GM23338 (cell line): Measurements from ENCODE around the gene KRT3. TPM values are rescaled to one million over a fixed set of nuclear protein-coding genes. Genes with fewer than 3 reads are reported as not detected.

Experiments
- ATAC-seq: fragments of 200-7000 bp; cut with Tn5 transposase; 3 replicates; pipeline ENCODE4 v1.9.1; 2020
- DNase-seq: peaks from one replicate; pipeline ENCODE4 v3.0.0-alpha.2; 2015; ENCODE audit warnings: low spot score
- H2AFZ ChIP-seq: fragments of 200-600 bp; sonication (generic); 2 replicates; pipeline ENCODE4 v1.8.0; 2016; ENCODE audit warnings: antibody characterized with exemption, mild to moderate bottlenecking, moderate library complexity
- H3F3A ChIP-seq: fragments of 200-600 bp; sonication (generic); replicated peaks from 2 replicates; pipeline ENCODE4 v1.8.0; 2017; ENCODE audit warnings: antibody characterized with exemption, mixed run types, low read depth
- H3K27ac ChIP-seq: fragments of 200-600 bp; sonication (generic); 2 replicates; pipeline ENCODE4 v1.6.1; 2016; ENCODE audit warnings: low read depth
- H3K27me3 ChIP-seq: fragments of 200-600 bp; sonication (generic); 2 replicates; pipeline ENCODE4 v1.8.0; 2016; ENCODE audit warnings: mild to moderate bottlenecking, mixed run types, moderate library complexity; ENCODE audit not compliant: insufficient read depth
- H3K36me3 ChIP-seq: fragments of 200-600 bp; sonication (generic); 2 replicates; pipeline ENCODE4 v1.8.0; 2016; ENCODE audit warnings: mild to moderate bottlenecking; ENCODE audit not compliant: insufficient read depth
- H3K4me1 ChIP-seq: fragments of 200-600 bp; sonication (generic); 2 replicates; pipeline ENCODE4 v1.8.0; 2016; ENCODE audit warnings: mild to moderate bottlenecking, moderate library complexity; ENCODE audit not compliant: insufficient read depth
- H3K4me2 ChIP-seq: fragments of 200-600 bp; sonication (generic); 2 replicates; pipeline ENCODE4 v1.7.1; 2017; ENCODE audit warnings: mixed run types
- H3K4me3 ChIP-seq: fragments of 200-600 bp; sonication (generic); 2 replicates; pipeline ENCODE4 v1.6.1; 2016; ENCODE audit warnings: mixed run types
- H3K79me2 ChIP-seq: fragments of 200-600 bp; sonication (generic); replicated peaks from 2 replicates; pipeline ENCODE4 v1.8.0; 2017; ENCODE audit warnings: mild to moderate bottlenecking; ENCODE audit not compliant: insufficient read depth
- H3K9me2 ChIP-seq: fragments of 200-600 bp; sonication (generic); 2 replicates; pipeline ENCODE4 v1.8.0; 2017; ENCODE audit not compliant: insufficient read depth
- H4K20me1 ChIP-seq: fragments of 200-600 bp; sonication (generic); replicated peaks from 2 replicates; pipeline ENCODE4 v1.8.0; 2017; ENCODE audit warnings: mild to moderate bottlenecking; ENCODE audit not compliant: insufficient read depth
- H3K27ac Mint-ChIP-seq: 2 replicates; pipeline ENCODE4 v1.8.0; 2020; ENCODE audit warnings: inconsistent platforms, mild to moderate bottlenecking, moderate library complexity, mixed read lengths
- H3K27me3 Mint-ChIP-seq: 3 replicates; pipeline ENCODE4 v1.8.0; 2022; ENCODE audit warnings: low read depth, mild to moderate bottlenecking, moderate library complexity, mixed read lengths, inconsistent platforms; ENCODE audit not compliant: insufficient read depth, poor library complexity
- H3K36me3 Mint-ChIP-seq: 3 replicates; pipeline ENCODE4 v1.8.0; 2021; ENCODE audit warnings: low read depth, mild to moderate bottlenecking, inconsistent platforms, moderate library complexity, mixed read lengths
- H3K4me1 Mint-ChIP-seq: 3 replicates; pipeline ENCODE4 v1.8.0; 2020; ENCODE audit warnings: mild to moderate bottlenecking, inconsistent platforms, mixed read lengths
- H3K4me3 Mint-ChIP-seq: 3 replicates; pipeline ENCODE4 v1.8.0; 2021; ENCODE audit warnings: moderate library complexity, mild to moderate bottlenecking, inconsistent platforms, mixed read lengths
- H3K9me3 Mint-ChIP-seq: 3 replicates; pipeline ENCODE4 v1.8.0; 2020; ENCODE audit warnings: moderate library complexity, mild to moderate bottlenecking, inconsistent platforms, mixed read lengths
- CREB1 ChIP-seq: fragments of 250-450 bp; sonication (Bioruptor Pico); IDR thresholded peaks from 2 replicates; pipeline ENCODE4 v1.5.0; 2020; ENCODE audit warnings: low read depth, mild to moderate bottlenecking, moderate library complexity
- EZH2 ChIP-seq: fragments of 200-600 bp; sonication (generic); IDR thresholded peaks from one replicate; pipeline ENCODE4 v1.8.0; 2017; ENCODE audit warnings: antibody characterized with exemption, mild to moderate bottlenecking, low read depth; ENCODE audit not compliant: unreplicated experiment
- EZH2phosphoT487 ChIP-seq: fragments of 200-600 bp; sonication (generic); IDR thresholded peaks from one replicate; pipeline ENCODE4 v1.8.1; 2018; ENCODE audit warnings: antibody characterized with exemption; ENCODE audit not compliant: unreplicated experiment
- JUNB ChIP-seq: IDR thresholded peaks from one replicate; pipeline ENCODE4 v1.6.1; 2016; ENCODE audit warnings: antibody characterized with exemption; ENCODE audit not compliant: unreplicated experiment
- NANOG ChIP-seq: IDR thresholded peaks from 2 replicates; pipeline ENCODE4 v1.6.1; 2016; ENCODE audit warnings: antibody characterized with exemption, borderline replicate concordance
- POLR2AphosphoS5 ChIP-seq: IDR thresholded peaks from 2 replicates; pipeline ENCODE4 v1.6.1; 2016; ENCODE audit warnings: antibody characterized with exemption, low read depth
- STAT1 ChIP-seq: IDR thresholded peaks from one replicate; pipeline ENCODE4 v1.6.1; 2016; ENCODE audit warnings: antibody characterized with exemption; ENCODE audit not compliant: unreplicated experiment
- ZNF114 ChIP-seq: fragments of 250-450 bp; sonication (Bioruptor Pico); IDR thresholded peaks from 2 replicates; pipeline ENCODE4 v1.5.0; 2020; ENCODE audit warnings: mild to moderate bottlenecking, moderate library complexity
- ZNF331 ChIP-seq: fragments of 250-450 bp; sonication (Bioruptor Pico); IDR thresholded peaks from 2 replicates; pipeline ENCODE4 v1.5.0; 2020; ENCODE audit warnings: low read depth, mild to moderate bottlenecking, moderate library complexity
- polyA plus RNA-seq: library from polyadenylated mRNA; unstranded; fragments of >200 nt; fragmentation: Nextera tagmentation; extraction: Ambion mirVana; gene quantifications from 2 replicates; pipeline ENCODE4 v1.2.1, GENCODE V29; 2016
- total RNA-seq: library from RNA; depleted of rRNA; stranded (reverse); fragments of >200 nt; shearing (Covaris generic); gene quantifications from 2 replicates; pipeline ENCODE4 v1.2.3, GENCODE V29; 2014
- TF ChIP-seq, protein P1 (sequence below): fragments of 250-450 bp; sonication (Bioruptor Pico); IDR thresholded peaks from 2 replicates; pipeline ENCODE4 v1.5.0; 2020; ENCODE audit warnings: mild to moderate bottlenecking, moderate library complexity
- TF ChIP-seq, protein P2 (sequence below): IDR thresholded peaks from one replicate; pipeline ENCODE4 v1.6.1; 2018; ENCODE audit warnings: antibody characterized with exemption; ENCODE audit not compliant: unreplicated experiment
- TF ChIP-seq, protein P3 (sequence below), 2 experiments: fragments of 200-600 bp in 1 of 2; sonication (generic) in 1 of 2; conservative IDR thresholded peaks; 2 replicates each; pipeline versions ENCODE4 v1.5.1 to v1.6.1; 2016 to 2017; ENCODE audit warnings: antibody characterized with exemption in 2 of 2, low read depth in 2 of 2, mild to moderate bottlenecking in 2 of 2, moderate library complexity in 1 of 2
- TF ChIP-seq, protein P4 (sequence below): IDR thresholded peaks from 2 replicates; pipeline ENCODE4 v1.6.1; 2016; ENCODE audit warnings: antibody characterized with exemption

The KRT3 gene
- total and polyA plus RNA-seq, 2 experiments from 2014 or later = not detected

DNA sequence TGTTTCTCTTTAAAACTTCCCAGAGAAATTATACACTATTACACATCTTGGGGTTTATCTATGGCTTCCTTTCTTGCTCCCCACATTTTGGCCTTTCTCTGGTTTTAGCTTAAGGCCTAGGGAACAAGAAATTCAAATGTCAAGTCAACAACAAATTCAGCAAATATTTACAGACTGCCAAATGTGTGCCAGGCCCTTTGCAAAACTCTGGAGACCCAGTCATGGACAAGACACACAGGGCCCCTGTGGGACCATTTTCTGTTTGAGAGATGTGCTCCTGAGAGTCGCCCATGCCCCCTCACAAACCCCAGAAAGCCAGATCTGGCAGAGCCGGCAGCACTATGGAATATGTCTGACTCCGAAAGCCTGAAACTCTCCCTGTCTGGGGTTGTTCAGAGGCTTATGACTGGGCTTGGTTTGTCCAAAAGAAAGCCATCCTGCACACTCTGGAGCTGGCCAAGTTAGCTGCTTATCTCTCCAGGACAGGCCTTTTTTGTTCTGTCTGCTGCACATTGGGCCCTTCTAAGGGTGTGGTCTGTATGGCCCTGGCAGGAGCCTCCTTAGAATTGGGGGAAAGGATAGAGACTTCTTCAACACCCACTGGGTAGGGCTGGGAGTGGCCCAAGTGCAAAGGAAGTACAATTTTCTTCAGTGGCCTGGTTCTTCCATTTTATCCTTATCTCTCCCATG is 1.1 kb upstream of the KRT3 start:
- Mint-ChIP-seq H3K27me3 (peaks cover 11% of the 10 kb centered on the region), H3K4me3 (no peak overlapping the region), H3K36me3 (no peaks in the 10 kb centered on the region), H3K9me3 (no peaks in the 10 kb centered on the region), H3K4me1 (peaks cover 23% of the 10 kb centered on the region), H3K27ac (no peak overlapping the region)
- DNase-seq (no peak), ATAC-seq (no peak)
- Histone ChIP-seq H3K4me3 (no peak overlapping the region), H4K20me1 (no peaks in the 10 kb centered on the region), H3K79me2 (no peaks in the 10 kb centered on the region), H3K9me2 (peaks cover 7% of the 10 kb centered on the region), H3K27ac (no peak overlapping the region), H3K4me1 (peaks cover 25% of the 10 kb centered on the region), H3F3A (no peaks in the 10 kb centered on the region), H3K27me3 (no peaks in the 10 kb centered on the region), H3K4me2 (no peak overlapping the region), H2AFZ (no peak overlapping the region), H3K36me3 (no peaks in the 10 kb centered on the region)
- TF ChIP-seq, protein P1, sequence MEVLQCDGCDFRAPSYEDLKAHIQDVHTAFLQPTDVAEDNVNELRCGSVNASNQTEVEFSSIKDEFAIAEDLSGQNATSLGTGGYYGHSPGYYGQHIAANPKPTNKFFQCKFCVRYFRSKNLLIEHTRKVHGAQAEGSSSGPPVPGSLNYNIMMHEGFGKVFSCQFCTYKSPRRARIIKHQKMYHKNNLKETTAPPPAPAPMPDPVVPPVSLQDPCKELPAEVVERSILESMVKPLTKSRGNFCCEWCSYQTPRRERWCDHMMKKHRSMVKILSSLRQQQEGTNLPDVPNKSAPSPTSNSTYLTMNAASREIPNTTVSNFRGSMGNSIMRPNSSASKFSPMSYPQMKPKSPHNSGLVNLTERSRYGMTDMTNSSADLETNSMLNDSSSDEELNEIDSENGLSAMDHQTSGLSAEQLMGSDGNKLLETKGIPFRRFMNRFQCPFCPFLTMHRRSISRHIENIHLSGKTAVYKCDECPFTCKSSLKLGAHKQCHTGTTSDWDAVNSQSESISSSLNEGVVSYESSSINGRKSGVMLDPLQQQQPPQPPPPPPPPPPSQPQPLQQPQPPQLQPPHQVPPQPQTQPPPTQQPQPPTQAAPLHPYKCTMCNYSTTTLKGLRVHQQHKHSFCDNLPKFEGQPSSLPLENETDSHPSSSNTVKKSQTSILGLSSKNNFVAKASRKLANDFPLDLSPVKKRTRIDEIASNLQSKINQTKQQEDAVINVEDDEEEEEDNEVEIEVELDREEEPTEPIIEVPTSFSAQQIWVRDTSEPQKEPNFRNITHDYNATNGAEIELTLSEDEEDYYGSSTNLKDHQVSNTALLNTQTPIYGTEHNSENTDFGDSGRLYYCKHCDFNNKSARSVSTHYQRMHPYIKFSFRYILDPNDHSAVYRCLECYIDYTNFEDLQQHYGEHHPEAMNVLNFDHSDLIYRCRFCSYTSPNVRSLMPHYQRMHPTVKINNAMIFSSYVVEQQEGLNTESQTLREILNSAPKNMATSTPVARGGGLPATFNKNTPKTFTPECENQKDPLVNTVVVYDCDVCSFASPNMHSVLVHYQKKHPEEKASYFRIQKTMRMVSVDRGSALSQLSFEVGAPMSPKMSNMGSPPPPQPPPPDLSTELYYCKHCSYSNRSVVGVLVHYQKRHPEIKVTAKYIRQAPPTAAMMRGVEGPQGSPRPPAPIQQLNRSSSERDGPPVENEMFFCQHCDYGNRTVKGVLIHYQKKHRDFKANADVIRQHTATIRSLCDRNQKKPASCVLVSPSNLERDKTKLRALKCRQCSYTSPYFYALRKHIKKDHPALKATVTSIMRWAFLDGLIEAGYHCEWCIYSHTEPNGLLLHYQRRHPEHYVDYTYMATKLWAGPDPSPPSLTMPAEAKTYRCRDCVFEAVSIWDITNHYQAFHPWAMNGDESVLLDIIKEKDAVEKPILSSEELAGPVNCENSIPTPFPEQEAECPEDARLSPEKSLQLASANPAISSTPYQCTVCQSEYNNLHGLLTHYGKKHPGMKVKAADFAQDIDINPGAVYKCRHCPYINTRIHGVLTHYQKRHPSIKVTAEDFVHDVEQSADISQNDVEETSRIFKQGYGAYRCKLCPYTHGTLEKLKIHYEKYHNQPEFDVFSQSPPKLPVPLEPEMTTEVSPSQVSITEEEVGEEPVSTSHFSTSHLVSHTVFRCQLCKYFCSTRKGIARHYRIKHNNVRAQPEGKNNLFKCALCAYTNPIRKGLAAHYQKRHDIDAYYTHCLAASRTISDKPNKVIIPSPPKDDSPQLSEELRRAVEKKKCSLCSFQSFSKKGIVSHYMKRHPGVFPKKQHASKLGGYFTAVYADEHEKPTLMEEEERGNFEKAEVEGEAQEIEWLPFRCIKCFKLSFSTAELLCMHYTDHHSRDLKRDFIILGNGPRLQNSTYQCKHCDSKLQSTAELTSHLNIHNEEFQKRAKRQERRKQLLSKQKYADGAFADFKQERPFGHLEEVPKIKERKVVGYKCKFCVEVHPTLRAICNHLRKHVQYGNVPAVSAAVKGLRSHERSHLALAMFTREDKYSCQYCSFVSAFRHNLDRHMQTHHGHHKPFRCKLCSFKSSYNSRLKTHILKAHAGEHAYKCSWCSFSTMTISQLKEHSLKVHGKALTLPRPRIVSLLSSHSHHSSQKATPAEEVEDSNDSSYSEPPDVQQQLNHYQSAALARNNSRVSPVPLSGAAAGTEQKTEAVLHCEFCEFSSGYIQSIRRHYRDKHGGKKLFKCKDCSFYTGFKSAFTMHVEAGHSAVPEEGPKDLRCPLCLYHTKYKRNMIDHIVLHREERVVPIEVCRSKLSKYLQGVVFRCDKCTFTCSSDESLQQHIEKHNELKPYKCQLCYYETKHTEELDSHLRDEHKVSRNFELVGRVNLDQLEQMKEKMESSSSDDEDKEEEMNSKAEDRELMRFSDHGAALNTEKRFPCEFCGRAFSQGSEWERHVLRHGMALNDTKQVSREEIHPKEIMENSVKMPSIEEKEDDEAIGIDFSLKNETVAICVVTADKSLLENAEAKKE (CRISPR knock-in tag) = no peak
- TF ChIP-seq, protein P2, sequence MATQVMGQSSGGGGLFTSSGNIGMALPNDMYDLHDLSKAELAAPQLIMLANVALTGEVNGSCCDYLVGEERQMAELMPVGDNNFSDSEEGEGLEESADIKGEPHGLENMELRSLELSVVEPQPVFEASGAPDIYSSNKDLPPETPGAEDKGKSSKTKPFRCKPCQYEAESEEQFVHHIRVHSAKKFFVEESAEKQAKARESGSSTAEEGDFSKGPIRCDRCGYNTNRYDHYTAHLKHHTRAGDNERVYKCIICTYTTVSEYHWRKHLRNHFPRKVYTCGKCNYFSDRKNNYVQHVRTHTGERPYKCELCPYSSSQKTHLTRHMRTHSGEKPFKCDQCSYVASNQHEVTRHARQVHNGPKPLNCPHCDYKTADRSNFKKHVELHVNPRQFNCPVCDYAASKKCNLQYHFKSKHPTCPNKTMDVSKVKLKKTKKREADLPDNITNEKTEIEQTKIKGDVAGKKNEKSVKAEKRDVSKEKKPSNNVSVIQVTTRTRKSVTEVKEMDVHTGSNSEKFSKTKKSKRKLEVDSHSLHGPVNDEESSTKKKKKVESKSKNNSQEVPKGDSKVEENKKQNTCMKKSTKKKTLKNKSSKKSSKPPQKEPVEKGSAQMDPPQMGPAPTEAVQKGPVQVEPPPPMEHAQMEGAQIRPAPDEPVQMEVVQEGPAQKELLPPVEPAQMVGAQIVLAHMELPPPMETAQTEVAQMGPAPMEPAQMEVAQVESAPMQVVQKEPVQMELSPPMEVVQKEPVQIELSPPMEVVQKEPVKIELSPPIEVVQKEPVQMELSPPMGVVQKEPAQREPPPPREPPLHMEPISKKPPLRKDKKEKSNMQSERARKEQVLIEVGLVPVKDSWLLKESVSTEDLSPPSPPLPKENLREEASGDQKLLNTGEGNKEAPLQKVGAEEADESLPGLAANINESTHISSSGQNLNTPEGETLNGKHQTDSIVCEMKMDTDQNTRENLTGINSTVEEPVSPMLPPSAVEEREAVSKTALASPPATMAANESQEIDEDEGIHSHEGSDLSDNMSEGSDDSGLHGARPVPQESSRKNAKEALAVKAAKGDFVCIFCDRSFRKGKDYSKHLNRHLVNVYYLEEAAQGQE = no peak
- TF ChIP-seq, protein P3, sequence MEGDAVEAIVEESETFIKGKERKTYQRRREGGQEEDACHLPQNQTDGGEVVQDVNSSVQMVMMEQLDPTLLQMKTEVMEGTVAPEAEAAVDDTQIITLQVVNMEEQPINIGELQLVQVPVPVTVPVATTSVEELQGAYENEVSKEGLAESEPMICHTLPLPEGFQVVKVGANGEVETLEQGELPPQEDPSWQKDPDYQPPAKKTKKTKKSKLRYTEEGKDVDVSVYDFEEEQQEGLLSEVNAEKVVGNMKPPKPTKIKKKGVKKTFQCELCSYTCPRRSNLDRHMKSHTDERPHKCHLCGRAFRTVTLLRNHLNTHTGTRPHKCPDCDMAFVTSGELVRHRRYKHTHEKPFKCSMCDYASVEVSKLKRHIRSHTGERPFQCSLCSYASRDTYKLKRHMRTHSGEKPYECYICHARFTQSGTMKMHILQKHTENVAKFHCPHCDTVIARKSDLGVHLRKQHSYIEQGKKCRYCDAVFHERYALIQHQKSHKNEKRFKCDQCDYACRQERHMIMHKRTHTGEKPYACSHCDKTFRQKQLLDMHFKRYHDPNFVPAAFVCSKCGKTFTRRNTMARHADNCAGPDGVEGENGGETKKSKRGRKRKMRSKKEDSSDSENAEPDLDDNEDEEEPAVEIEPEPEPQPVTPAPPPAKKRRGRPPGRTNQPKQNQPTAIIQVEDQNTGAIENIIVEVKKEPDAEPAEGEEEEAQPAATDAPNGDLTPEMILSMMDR (conservative IDR thresholded peaks at IDR 0.05; ENCODE audit: low read depth in 2 of 2) = no peak
- no peak for TF ChIP-seq ZNF331 (CRISPR knock-in tag)
- TF ChIP-seq EZH2phosphoT487 = no peak
- TF ChIP-seq NANOG = no peak
- no peak for TF ChIP-seq STAT1
- TF ChIP-seq EZH2 = no peak
- TF ChIP-seq JUNB = no peak
- no peak for TF ChIP-seq CREB1
- TF ChIP-seq, protein P4, sequence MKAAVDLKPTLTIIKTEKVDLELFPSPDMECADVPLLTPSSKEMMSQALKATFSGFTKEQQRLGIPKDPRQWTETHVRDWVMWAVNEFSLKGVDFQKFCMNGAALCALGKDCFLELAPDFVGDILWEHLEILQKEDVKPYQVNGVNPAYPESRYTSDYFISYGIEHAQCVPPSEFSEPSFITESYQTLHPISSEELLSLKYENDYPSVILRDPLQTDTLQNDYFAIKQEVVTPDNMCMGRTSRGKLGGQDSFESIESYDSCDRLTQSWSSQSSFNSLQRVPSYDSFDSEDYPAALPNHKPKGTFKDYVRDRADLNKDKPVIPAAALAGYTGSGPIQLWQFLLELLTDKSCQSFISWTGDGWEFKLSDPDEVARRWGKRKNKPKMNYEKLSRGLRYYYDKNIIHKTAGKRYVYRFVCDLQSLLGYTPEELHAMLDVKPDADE = no peak
- no peak for TF ChIP-seq POLR2AphosphoS5
- no peak for TF ChIP-seq ZNF114 (CRISPR knock-in tag)
